ENCODE data around the gene NUBP1.
"Not testable (repeated sequence)": the region's sequence is repeated elsewhere in the genome, so short reads cannot be mapped to it uniquely, and the experiment has no call there.

The NUBP1 gene

DNA sequence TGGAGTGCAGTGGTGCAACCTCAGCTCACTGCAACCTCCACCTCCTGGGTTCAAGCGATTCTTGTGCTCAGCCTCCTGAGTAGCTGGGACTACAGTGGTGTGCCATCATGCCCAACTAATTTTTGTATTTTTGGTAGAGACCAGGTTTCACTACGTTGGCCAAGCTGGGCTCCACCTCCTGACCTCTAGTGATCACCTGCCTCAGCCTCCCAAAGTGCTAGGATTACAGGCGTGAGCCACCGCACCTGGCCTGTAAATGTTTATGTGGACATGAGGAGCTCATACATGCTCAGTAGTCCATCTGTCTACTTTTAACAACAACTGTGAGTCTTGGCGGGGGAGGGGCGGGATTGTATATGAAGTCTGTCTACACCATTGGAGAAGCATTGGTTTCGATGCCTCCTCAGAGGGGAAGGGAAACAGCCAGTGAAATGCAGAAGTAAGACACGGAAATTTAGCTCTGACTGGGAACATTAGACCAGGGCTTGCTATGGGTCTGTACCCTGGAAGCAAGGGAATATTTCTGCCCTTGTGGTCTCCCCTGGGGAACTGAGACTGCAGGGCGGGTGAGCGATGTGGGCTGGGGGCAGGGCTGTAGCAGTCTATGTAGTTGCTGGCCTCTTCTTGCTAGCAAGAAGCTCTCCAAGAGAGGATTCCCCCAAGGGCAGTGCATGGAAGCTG is 9.3 kb downstream of the NUBP1 start:
- DNase-seq, result no peak

DNA sequence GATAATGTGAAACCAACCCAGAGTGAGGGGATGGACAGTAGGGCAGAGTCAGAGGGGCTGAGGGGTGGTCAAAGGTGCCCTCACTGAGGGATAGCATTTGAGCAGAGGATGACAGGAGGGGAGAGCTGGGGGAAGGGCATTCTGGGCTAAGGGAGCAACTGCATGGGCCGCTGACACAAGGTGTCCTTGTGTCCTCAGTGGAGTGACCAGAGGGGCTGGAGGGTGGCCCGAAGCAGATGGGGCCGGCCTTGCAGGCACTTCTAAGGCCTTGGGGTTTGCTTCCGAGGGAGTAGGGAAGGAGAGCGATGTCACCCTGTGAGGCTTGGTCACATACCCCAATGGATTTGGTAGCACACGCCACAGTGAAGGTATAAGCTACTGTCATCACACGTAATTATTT is 10.0 kb downstream of the NUBP1 start:
- DNase-seq, result no peak

DNA sequence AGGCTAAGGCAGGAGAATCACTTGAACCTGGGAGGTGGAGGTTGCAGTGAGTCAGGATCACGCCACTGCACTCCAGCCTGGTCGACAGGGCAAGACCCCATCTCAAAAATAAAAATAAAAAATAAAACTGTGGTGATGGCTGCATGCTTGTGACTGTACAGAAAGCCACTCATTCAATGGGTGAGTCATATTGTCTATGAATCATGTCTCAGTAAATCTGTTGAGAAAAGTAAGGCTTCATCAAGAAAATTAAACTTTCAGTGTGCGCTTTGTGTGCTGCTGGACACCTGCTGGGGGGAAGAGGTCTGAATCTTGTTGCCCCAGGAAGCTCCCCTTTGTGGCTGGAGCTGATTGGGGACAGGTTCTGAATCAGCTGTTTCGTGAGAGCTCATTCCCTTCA is 11.3 kb downstream of the NUBP1 start:
- DNase-seq, result peak; percentile 61

DNA sequence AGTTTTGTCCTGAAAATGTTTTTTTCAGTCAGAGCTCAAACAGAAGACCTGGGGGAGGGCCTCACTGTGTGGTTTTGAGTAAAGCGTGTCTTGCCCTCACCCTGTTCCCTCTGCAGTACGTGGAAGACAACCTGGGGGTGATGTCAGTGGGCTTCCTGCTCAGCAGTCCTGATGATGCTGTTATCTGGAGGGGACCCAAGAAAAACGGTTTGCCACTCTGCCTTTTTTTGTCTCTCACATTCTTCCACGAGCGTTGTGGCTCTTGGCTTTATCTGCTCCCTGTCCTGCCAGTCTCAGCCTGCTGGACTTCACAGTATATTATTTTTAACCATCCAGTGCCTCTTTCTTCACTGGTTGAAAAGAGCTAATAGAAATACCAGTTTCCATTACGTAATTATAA is 12.9 kb downstream of the NUBP1 start:
- DNase-seq, result peak; percentile 34

DNA sequence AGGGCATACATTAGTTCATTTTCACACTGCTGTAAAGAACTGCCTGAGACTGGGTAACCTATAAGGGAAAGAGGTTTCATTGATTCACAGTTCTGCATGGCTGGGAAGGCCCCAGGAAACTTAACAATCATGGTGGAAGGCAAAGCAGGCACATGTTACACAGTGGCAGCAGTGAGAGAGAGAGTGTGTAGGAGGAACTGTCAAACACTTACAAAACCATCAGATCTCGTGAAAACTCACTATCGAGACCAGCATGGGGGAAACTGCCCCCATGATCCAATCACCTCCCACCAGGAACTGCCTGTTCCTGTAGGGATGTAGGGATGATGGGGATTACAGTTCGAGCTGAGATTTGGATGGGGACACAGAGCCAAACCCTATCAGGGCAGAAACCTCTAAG is 17.2 kb downstream of the NUBP1 start:
- no peak for DNase-seq

DNA sequence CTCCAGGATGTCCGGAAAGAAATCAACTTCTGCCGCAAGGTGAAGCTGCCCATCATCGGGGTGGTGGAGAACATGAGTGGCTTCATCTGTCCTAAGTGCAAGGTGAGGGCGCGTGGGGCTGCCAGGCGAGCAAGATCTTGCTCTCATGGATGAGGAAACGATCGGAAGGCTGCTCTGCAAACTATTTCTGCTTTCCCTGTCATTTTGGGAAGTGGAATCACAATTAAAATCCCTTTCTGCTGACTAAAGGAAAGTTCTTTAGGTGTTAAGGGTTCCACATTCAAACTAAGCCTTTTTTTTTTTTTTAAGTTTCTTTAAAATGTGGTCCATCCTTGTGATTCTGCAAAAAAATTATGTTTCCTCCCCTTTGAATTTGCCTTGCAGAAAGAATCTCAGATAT is 17.7 kb downstream of the NUBP1 start:
- DNase-seq, result no peak

DNA sequence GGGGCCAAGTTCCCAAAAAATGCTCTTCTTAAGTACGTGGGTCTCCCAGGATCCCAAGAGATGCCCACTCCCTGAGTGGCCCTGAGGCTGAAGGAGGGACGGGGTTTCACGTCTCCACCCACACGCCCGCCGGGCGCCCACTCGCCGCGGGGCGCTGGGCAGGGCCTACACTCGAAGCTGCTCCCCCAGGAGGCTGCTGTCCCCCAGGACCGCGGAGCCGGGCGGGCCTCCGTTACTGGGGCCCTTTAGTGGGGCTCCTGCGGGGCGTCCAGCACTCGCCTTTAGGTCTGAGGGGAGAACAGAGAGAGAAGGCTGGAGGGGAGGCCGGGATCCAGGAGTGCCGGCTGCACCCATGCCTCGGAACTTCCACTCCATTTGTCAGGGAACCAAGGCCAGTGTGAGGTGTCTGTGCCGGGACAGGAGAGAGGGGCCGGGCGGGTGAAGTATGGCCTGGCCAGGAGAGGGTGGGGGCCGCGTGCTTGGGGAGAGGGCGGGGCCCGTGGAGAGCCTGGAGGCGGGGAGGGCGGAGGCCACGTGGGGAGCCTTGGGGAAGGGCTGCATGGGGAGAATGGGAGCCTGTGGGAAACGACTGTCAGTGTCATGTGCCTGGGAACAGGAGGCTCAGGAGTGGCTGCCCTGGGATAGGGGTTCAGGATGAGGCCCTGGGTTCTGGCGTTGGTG is 18.8 kb downstream of the NUBP1 start:
- no peak for DNase-seq

DNA sequence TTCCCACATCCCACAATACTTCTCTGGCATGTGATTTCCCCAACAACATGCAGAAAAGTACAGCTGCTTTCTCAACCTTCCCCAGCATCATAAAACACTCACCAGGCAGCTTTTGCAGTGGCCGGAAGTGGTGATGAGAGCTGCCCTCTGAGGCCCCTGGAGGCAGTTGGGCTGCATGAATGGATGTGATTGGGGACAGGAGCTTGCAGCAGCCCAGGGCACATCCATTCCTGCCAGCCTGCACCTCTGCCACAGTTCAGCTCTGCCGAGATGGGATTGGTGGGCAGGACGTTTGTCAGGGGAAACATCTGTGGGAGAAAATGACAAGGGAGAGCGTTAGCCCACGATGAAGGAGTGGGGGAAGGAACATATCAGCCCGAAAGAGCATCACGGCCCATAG is 19.8 kb downstream of the NUBP1 start:
- DNase-seq, result no peak

DNA sequence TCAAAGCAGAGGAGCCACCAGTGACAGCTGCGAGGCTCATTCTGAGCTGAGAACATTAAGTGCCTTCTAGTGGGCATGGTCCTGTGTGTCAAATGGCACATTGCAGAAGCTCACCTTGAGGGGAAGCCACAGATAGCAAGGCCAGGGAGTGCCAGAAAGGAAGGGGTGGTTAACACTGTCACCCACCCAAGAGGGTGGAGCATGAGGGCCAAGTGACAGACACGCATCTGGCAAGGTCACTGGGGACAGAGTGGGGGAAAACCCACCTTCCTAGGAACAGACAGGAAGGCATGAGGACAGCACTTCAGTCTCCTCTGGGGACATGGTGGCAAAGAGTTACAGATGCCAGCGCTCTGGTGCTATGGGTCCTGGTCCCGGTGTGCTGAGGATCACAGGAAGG is 22.1 kb downstream of the NUBP1 start:
- DNase-seq, result no peak

DNA sequence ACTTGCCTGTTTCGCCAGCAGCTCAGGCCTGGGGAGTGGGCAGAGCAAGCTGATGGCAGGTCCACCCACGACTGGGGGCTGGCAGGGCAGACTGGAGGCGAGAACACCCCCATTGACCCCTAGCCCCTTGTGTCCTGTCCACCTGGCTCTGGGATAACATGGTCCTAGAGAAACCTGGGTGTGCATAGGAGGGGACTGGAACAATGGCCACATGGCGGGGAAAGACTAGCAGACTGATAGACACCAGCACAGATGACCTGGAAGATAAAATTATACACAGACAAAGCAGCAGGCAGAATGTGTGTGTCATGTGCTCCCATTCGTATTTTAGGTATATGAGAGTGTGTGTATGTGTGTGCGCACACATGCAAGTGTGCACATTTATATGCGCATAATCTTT is 23.5 kb downstream of the NUBP1 start:
- no peak for DNase-seq

DNA sequence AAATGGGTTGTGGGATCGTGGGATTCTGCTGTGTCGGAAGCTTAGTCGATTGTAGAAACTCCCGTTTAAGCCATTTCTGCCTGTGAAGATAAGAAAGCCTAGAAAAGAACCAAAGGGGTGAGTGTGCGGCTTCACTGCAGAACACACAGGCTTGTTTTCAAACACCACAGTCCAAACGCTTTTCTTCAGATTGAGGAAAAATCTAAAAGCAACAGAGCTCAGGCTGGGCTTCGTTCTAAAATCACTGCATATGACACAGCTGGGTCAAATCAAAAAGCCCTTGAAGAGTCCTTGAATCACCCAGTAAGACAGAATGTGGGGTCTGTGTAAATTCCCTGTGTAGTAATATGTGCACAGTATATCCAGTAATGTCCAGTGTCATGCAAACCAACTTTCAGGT is 25.7 kb downstream of the NUBP1 start:
- DNase-seq, result no peak

DNA sequence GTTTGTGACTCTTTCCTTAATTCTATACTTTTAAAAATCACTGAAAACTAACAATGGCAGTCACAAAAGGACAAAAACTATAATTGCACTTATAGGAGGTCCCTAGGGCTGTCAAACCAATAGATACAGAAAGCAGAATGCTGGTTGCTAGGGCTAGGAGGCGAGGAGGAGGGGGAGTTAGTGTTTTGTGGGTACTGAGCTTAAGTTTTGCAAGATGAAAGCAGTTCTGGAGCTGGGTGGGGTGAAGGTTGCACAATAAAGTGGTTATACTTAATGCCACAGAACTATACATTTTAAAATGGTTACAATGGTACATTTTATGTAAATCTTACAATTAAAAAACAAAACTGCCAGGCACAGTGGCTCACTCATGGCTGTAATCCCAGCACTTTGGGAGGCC is 27.3 kb downstream of the NUBP1 start:
- no peak for DNase-seq

DNA sequence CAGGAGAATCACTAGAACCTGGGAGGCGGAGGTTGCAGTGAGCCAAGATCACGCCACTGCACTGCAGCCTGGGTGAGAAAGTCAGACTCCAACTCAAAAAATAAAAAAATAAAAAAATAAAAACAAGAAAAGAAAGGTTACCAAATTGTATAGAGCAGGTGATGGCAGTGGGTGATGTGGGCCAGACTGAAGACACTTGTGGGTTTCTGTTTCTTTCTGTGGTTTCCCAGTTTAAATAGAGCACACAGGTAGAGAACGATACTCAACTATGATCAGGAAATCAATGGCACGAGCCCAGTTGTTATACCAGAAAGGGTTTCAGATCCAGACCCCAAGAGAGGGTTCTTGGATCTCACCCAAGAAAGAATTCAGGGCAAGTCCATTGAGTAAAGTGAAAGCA is 32.6 kb downstream of the NUBP1 start:
- DNase-seq, result no peak

DNA sequence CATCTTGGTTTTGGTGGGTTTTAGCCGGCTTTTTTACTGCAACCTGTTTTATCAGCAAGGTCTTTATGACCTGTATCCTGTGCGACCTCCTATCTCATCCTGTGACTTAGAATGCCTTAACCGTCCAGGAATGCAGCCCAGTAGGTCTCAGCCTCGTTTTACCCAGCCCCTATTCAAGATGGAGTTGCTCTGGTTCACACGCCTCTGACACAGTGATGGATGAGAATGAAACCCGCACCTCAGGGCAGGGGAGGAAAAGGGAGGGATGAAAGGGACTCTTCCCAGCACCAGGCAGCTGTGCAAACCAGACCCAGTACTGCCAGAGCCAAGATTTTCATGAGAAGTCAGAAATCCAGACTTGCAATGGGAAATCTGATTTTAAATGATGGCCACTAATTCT is 33.3 kb downstream of the NUBP1 start:
- not testable (repeated sequence) for DNase-seq

DNA sequence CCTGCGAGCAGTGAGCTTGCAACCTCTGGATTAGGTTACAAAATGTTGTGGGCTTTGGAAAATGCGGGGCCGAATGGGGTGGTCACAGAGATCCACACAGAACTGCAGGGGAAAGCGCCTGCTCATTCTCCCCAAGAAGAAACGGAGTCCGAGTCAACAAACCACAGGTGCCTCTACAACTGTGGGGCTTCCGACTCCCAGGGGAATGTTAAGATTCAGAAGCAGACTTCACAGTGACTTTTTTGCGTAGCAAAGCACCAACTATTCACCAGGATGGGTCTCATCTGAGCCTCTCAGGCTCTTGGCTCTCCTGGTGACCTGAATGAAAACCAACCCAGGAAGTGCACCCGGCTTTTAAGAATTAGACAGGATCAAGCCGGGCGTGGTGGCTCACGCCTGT is 33.7 kb downstream of the NUBP1 start:
- DNase-seq, result no peak

DNA sequence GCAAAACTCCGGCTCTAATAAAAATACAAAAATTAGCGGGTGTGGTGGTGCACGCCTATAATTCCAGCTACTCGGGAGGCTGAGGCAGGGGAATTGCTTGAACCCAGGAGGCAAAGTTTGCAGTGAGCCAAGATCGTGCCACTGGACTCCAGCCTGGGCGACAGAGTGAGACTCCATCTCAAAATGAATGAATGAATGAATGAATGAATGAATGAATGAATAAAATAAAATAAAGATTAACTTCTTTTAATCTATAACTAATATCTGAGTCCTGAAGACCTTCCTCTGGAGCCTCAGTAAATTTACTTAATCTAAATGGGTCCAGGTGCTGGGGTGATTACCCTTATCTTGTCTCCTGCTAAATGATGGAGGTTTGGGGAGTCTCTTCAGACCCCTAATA is 36.3 kb downstream of the NUBP1 start:
- DNase-seq, result not testable (repeated sequence)

DNA sequence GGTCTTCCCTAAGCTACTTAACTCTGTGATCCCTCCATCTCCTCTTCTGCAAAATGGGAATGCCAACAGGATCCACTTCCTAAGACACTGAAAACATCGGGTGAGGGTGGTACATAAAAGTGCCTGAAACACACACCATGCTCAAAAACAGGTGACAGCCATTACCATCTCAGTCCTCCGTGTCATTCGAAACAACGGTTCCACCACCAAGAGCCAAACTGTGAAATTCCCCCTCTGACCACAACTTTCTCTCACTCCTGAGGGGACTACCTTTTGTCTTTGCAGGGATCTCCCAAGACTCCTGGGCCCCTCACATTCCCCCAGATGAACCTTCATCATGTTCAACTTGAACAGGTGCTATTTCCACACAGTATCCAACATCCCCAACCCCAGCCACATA is 37.0 kb downstream of the NUBP1 start:
- DNase-seq, result no peak

DNA sequence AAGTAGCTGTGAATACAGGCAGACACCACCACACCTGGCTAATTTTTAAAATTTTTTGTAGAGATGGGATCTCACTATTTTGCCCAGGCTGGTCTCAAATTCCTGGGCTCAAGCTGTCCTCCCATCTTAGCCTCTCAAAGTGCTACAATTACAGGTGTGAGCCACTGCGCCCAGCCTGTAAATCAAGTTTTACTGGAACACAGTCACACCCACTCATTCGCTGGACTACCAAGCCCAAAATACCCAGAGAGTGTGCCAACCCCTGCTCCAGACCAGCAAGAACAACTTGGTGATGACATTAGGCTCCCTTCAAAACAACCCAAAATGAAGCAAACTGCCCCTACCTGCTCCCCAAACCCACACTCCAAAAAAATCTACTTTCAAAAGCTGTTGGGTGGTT is 39.0 kb downstream of the NUBP1 start:
- no peak for DNase-seq

DNA sequence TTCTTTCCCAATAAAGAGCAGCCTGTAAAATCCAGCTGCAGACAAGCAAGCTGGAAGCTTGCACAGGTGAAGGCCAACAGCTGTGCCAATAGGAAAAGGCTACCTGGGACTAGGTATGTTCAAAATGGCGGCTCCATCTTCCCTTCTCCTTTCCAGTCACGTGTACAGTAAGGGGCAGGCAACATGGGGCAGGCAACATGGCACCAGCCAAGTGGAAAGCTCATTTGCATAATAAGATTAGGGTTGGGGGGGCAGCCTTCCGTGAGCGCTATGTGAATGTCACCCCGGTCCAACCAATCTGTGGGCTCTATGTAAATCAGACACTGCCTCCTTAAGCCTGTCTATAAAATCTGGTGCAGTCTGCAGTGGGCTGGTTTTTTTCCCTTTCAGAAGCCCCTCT is 43.7 kb downstream of the NUBP1 start:
- no peak for DNase-seq

DNA sequence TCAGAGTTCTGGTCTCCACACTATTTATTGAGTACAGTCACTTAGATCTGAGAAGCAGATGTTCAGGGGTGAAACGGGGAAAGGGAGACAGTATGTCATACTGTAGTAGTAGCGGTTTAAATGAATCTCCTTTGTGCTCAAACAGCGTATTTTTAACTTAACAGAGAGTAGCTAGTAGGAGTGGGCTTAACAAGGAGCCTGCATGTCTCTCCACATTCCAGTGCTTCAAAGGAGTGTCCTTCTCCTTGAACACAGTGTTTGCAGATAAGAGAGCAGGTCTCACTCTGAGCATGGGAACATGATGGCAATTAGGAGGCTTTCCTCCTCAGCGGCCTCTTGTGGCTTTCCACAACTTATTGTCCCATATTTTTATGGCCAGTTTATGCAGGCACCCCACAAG is 45.0 kb downstream of the NUBP1 start:
- not testable (repeated sequence) for DNase-seq

DNA sequence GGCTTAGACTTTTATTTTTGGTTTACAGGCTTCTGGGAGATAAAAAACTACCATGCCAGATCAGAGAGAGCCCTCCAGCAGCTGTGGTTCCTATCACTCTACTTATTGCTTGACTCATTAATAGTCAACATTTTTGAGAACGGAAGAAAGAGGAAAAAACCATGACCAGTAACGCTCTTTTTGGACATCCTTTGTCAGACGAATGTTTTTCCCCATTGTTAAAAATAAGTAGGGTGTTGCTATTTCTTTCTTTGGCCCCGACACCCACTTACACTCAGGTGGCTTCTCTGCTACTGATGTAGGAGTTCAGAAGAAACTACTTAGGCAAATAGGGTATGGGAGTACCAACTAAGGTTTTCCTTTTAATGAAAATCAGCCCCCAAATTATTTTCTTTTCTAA is 47.4 kb downstream of the NUBP1 start:
- DNase-seq, result no peak

DNA sequence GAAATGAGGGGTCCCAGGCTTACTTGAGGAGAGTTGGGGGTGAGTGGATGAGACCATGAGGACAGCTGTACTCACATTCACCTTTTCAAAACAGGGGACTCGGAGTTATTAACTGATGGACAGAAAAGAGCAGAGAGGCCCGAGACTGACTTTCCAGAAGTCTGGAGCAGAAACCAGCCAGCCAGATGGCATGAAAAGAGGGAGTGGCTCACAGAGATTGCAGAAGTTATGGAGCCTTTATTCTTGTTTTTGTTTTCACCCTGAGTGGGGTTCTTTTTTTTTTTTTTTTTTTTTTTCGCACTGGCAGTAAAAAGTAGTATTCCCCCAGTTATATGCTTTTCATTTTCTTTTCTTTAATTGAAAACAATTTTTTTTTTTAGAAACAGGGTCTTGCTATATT is 56.1 kb downstream of the NUBP1 start:
- no peak for DNase-seq

DNA sequence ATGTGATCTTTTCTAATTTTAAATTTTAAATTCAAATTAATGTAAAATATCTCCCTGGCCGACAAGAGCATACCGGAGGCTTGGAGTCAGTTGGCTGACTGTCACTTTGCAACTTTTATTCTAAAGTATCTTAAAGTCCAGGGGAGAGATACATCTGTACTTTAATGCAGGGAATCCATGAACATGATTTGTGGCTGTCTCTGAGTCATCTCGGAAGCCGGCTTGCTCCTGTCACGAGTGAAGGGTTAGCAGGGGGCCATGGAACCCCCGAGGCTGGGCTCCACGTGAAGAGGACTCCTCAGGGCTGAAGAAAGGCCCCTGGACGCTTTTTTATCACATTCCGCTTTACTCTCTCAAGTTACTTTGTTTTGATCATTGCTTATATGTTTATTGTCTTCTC is 61.7 kb downstream of the NUBP1 start:
- DNase-seq, result no peak

DNA sequence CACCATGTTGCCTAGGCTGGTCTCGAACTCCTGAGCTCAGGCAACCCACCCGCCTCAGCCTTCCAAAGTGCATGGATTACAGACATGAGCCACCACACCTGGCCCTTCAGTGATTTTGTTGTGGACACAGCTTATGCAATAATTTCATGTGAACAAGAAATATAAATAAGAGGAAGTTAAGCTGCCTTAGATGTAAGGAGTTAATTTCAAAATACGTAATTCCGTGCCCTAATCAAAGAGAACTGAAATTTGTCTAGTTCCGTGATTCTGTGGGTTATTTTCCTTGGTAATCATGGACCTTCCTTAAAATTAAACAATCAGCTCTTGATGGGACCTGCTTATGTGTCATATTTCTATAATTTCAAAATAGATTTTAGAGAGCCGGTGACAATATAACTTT is 63.1 kb downstream of the NUBP1 start:
- DNase-seq, result no peak

DNA sequence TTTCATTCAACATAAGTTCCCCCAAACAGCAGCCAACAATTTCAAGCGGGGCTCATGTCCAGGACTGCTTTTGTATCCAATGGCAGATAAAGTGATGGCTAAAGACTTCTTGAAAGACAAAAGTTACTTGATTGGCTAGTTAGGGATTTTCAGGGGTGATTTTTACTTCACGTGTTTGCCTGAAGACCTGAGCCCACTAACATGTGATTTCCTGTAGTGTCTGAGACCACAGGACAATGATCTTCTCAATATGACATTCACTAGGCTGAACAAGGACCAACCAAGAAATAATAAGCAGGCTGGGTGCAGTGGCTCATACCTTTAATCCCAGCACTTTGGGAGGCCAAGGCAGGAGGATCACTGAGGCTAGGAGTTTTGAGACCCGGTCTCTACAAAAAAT is 64.6 kb downstream of the NUBP1 start:
- no peak for DNase-seq

All from fibroblast of upper back skin (primary cell).